GM13976 (cell line): ENCODE measurements around the gene ELL2.
"Not testable (repeated sequence)": the region's sequence is repeated elsewhere in the genome, so short reads cannot be mapped to it uniquely, and the experiment has no call there.

Source experiments
- DNase-seq: peaks from one replicate; pipeline ENCODE4 v3.0.0; 2012; ENCODE audit warnings: low spot score
- in situ Hi-C: fragments of 300-500 bp; cut with MboI; formaldehyde crosslinking; loops from one replicate; pipeline ENCODE4 v1.12.0; 2022; ENCODE audit warnings: low sequenced_read_pairs, mixed read lengths, inconsistent platforms; ENCODE audit not compliant: unreplicated experiment
- TF ChIP-seq, protein P1 (sequence below): IDR thresholded peaks from 2 replicates; pipeline ENCODE4 v1.5.1; 2012; ENCODE audit warnings: borderline replicate concordance, mild to moderate bottlenecking; ENCODE audit not compliant: insufficient read depth; ENCODE audit errors: extremely low read depth, missing control alignments, control extremely low read depth

ELL2 gene

DNA sequence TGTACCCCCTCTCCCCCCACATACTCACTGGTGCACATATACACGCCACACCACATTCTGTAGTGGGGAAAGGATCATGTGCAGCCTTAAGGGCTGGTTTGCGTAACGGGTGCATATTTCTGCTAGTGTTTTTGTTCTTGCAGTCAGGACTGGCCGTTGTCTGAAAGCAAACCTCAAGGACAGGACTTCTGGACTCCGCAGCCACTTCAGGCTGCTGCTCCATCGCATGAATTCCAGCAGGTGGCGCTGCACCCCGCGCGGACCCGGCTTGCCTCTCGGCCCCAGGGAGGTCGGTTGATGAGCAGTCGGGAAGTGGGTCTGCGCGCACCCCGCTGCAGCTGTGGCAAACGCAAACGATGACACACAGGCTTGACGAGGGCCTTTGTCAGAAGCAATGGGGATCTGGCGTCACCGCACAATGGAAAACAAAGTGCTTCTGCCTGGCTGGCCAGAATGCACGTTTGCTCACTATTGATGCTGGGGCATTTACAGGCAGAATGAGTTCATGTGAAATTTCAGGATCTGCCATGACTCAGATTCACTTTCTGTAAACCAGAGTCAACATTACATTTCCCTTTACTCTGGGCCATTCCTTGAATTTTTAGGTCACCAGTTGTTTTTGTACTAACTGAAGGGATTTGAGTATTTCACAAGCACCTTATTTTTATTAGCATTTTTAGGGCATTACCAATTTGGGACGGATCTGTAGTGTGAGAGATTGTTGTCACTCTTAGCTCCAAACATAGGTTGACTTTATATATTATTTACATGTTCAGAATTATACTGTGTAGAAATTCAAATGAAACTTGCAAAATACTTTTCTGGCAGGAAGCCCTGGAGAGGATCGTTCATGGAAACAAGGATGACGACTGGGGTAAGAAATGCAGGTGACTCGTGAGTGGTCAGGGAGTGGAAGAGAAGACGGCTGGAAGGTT, 102.7 kb downstream of the ELL2 start:
- TF ChIP-seq, protein P1, sequence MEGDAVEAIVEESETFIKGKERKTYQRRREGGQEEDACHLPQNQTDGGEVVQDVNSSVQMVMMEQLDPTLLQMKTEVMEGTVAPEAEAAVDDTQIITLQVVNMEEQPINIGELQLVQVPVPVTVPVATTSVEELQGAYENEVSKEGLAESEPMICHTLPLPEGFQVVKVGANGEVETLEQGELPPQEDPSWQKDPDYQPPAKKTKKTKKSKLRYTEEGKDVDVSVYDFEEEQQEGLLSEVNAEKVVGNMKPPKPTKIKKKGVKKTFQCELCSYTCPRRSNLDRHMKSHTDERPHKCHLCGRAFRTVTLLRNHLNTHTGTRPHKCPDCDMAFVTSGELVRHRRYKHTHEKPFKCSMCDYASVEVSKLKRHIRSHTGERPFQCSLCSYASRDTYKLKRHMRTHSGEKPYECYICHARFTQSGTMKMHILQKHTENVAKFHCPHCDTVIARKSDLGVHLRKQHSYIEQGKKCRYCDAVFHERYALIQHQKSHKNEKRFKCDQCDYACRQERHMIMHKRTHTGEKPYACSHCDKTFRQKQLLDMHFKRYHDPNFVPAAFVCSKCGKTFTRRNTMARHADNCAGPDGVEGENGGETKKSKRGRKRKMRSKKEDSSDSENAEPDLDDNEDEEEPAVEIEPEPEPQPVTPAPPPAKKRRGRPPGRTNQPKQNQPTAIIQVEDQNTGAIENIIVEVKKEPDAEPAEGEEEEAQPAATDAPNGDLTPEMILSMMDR: peak; percentile 90
- peak; percentile 90 for DNase-seq
- in situ Hi-C loops: loop anchor here (5.0 to 10.0 kb wide), 3 partner anchors 483 to 746 kb away; partner anchors contain the start of gene PCSK1

DNA sequence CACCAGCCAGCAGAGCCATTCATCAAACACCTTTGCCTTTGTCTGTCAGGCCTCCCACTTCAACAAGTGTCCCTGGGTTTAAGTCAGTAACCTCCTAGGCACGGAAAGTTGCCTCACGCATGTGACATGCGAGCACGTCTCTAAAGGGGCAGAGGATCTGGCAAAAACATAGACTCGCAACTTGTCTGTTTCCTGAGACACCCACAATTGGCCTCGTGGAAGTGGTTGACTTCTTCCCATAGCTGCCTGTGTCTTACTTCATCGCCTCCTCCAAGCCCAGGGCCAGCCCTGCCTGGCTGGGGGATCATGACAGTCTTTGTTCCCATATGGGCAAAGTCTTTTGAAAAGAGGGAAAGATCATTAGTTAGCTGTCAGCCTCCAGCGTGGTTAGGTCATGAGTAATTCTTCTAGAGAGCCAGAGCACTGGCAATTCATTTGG, 103.6 kb downstream of the ELL2 start:
- in situ Hi-C loops: loop anchor here (5.0 to 10.0 kb wide), 3 partner anchors 484 to 747 kb away; partner anchors contain the start of gene PCSK1
- no peak for DNase-seq
- TF ChIP-seq, protein P1: no peak

DNA sequence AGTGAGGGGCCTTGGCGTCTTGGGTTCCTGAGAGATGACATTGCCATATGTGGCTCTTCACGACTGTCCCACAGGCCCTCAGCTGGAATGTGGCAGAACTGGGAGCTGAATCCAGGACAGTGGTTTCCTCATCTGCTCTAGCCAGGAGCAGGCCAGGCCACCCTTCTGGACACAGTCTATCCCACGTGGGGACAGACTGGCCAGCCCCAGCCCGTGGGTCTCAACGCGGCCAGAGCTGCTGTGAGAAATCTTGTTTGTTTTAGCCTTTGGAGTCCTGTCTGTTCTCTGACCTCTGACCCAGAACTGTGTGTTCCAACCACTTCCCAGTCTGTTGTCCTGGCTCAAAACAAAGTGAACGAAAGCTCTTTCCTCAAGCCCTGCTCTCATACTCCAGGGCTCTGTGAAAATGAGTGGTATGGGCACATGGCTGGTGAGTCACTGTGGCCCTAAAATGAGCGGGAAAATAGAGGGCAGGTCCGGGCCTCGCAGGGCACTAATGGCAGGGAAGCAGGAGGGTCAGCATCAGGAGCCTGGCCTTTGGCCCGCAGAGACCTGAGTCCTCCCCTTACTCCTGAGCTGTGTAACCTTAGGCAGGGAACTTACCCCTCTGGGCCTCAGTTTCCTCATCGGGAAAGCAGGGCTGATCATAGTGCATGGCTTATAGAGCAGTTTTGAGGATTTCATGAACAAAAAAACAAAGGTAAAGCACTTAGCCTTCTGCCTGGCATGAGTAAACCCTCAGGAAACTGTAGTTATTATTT, 104.3 kb downstream of the ELL2 start:
- TF ChIP-seq, protein P1: no peak
- no peak for DNase-seq
- in situ Hi-C loops: loop anchor here (5.0 to 10.0 kb wide), 3 partner anchors 485 to 747 kb away; partner anchors contain the start of gene PCSK1

DNA sequence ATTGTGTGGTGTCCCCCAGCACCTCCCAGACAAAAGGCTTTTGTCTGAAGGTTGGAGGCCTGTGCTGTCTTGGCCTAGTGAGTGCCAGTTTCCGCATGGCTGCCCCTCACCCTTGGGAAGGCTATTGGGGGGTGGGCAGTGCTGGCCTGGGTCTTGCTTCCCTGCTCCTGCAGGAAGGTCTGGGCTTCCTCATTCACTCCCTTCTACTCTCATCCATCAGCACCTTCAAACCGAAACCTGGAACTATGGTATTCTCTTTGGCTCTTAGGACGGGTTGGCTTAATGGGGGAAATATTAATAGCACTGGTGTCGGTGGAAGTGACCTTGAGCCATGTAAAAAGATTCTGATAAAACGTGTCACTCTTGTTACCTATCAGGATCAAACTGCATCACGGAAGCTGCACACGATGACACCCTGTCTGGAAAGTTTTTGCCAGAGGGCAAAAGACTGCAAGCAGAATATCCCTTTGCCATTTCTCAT, 105.1 kb downstream of the ELL2 start:
- in situ Hi-C loops: loop anchor here (5.0 to 10.0 kb wide), 3 partner anchors 486 to 748 kb away; partner anchors contain the start of gene PCSK1
- DNase-seq: no peak
- TF ChIP-seq, protein P1: no peak

DNA sequence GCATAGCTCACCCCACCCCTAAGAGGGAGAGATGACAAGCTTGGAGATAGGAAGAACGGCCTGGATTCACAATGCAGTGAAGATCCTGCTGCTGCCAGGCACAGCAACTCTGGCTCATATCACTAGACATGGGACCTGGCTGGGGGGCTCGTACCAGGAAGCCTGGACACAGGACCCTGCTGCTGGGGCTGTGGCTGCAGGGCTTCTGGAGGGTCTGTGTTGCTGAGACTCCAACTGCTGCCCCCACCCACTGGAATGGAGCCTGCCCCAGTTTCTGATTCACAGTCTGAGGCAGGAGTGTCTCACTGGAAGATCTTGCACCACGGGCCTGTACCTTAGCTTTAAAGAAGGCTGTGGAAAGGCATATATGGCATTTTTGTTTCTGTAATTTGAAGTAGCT, 108.2 kb downstream of the ELL2 start:
- no peak for DNase-seq
- in situ Hi-C loops: loop anchor here (10.0 kb wide), 2 partner anchors 581 to 751 kb away; partner anchors contain the start of gene PCSK1
- TF ChIP-seq, protein P1: no peak

DNA sequence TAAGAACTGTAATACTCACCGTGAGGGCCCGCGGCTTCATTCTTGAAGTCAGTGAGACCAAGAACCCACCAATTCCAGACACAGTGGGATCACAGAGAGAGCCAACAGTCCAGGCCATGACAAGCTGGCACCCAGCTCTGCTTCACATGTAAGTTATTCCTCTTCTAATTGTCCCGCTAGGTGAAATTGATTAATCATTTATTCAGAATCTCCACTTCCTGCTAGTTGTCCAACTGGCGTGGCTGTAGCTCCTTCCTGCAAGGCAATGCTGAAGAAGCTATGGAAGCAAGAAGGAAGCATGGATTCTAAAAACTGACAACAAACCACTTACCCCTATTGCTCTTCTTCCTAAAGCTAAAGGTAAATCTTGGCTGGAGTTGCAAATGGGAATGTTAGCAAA, 109.1 kb downstream of the ELL2 start:
- in situ Hi-C loops: loop anchor here (10.0 kb wide), 2 partner anchors 582 to 752 kb away; partner anchors contain the start of gene PCSK1
- DNase-seq: no peak
- TF ChIP-seq, protein P1: no peak

DNA sequence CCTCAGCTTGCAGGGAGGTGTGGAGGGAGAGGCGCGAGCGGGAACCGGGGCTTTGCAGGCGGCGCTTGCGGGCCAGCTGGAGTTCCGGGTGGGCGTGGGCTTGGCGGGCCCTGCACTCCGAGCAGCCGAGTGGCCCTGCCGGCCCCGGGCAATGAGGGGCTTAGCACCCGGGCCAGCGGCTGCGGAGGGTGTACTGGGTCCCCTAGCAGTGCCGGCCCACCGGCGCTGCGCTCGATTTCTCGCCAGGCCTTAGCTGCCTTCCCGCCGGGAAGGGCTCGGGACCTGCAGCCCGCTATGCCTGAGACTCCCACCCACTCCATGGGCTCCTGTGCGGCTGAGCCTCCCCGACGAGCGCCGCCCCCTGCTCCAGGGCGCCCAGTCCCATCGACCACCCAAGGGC, 110.5 kb downstream of the ELL2 start:
- DNase-seq: not testable (repeated sequence)
- in situ Hi-C loops: loop anchor here (10.0 kb wide), 2 partner anchors 584 to 754 kb away; partner anchors contain the start of gene PCSK1
